GM18868 (cell line): ENCODE results near the gene IPO8.
"Not testable (repeated sequence)": the region's sequence is repeated elsewhere in the genome, so short reads cannot be mapped to it uniquely, and the experiment has no call there.

ENCODE experiments used
- ATAC-seq: cut with Tn5 transposase; IDR thresholded peaks from one replicate; pipeline ENCODE4 v1.9.1; 2021; ENCODE audit warnings: mild to moderate bottlenecking, moderate library complexity; ENCODE audit not compliant: unreplicated experiment

The IPO8 gene

GRCh38 chr12:30691122-30691879 lies 4.4 kb downstream of the IPO8 start:
- no peak for ATAC-seq

GRCh38 chr12:30687265-30687986 lies 8.2 kb downstream of the IPO8 start:
- no peak for ATAC-seq

- no peak for ATAC-seq
These were observed 16.4 kb downstream of the IPO8 start for GRCh38 chr12:30679241-30679640.

- no peak for ATAC-seq
These were observed 17.4 kb downstream of the IPO8 start for GRCh38 chr12:30678221-30678620.

GRCh38 chr12:30661210-30661609 lies 34.5 kb downstream of the IPO8 start:
- ATAC-seq: no peak

- no peak for ATAC-seq
These were observed 43.5 kb downstream of the IPO8 start for GRCh38 chr12:30652034-30652696.

GRCh38 chr12:30646821-30647220 lies 48.8 kb downstream of the IPO8 start:
- ATAC-seq: no peak

- no peak for ATAC-seq
These were observed 52.3 kb downstream of the IPO8 start for GRCh38 chr12:30643366-30643765.

GRCh38 chr12:30640392-30640791 lies 55.3 kb downstream of the IPO8 start:
- no peak for ATAC-seq

- no peak for ATAC-seq
These were observed 60.3 kb downstream of the IPO8 start for GRCh38 chr12:30635385-30635784.

GRCh38 chr12:30631740-30632139 lies 63.9 kb downstream of the IPO8 start:
- no peak for ATAC-seq

- no peak for ATAC-seq
These were observed 64.7 kb downstream of the IPO8 start for GRCh38 chr12:30630979-30631285.

GRCh38 chr12:30630076-30630978 lies 65.3 kb downstream of the IPO8 start:
- no peak for ATAC-seq

- ATAC-seq: no peak
These were observed 68.8 kb downstream of the IPO8 start for GRCh38 chr12:30626847-30627246.

- no peak for ATAC-seq
These were observed 71.7 kb downstream of the IPO8 start for GRCh38 chr12:30624009-30624408.

GRCh38 chr12:30622509-30622908 lies 73.2 kb downstream of the IPO8 start:
- peak; percentile 98 for ATAC-seq

- ATAC-seq: not testable (repeated sequence)
These were observed 73.9 kb downstream of the IPO8 start for GRCh38 chr12:30621663-30622241.

GRCh38 chr12:30617346-30618016 lies 78.2 kb downstream of the IPO8 start:
- ATAC-seq: no peak

- no peak for ATAC-seq
These were observed 81.6 kb downstream of the IPO8 start for GRCh38 chr12:30614031-30614430.
